C4-2B (cell line): Measurements from ENCODE around the gene CFAP91.

Experiments
- H3K27ac ChIP-seq: fragments of 450-650 bp; 2 replicates; pipeline ENCODE4 v1.5.1; 2017
- ZFX ChIP-seq: fragments of 450-650 bp; IDR thresholded peaks from 2 replicates; pipeline ENCODE4 v1.6.1; 2017
- TF ChIP-seq, protein P1 (sequence below): fragments of 450-650 bp; conservative IDR thresholded peaks from 2 replicates; pipeline ENCODE4 v1.5.1; 2017; ENCODE audit warnings: mild to moderate bottlenecking

CFAP91 gene

DNA sequence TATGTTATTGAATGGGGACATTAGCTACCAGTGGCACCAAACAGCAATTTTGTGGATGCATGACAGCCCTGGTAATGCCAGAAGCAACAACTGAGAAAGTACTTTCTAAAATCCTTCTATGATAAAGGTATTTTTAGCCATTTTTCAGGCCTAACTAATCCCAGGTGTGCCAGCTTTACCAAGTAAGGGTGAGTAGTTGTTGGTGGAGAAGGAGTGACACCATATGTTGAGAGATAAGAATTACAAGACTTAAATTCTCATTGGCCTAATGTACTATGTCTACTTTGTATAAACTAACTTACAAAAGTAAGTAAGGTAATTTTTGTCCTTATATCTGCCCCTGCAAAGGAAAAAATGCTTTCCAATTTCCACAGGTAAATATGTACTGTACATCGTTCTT lies 21.5 kb upstream of the CFAP91 start:
- H3K27ac ChIP-seq, result no peak overlapping the region

DNA sequence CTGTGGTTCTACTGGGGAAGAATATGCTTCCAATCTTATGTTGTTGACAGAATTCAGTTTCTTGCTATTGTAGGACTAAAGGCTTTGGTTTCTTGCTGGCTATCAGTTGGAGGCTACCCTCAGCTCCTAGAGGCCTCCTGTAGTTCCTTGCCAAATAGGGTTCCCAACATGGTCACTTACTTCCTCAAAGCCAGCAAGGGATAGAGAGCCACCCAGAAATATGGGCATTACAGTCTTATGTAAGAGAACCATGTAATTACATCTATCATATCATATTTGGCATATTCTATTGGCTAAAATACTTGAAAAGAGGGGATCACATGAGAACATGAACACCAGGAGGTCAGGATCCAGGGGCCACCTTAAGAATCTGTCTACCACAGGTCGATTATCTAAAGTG lies 19.4 kb upstream of the CFAP91 start:
- TF ChIP-seq ZFX, result no peak
- TF ChIP-seq, protein P1, sequence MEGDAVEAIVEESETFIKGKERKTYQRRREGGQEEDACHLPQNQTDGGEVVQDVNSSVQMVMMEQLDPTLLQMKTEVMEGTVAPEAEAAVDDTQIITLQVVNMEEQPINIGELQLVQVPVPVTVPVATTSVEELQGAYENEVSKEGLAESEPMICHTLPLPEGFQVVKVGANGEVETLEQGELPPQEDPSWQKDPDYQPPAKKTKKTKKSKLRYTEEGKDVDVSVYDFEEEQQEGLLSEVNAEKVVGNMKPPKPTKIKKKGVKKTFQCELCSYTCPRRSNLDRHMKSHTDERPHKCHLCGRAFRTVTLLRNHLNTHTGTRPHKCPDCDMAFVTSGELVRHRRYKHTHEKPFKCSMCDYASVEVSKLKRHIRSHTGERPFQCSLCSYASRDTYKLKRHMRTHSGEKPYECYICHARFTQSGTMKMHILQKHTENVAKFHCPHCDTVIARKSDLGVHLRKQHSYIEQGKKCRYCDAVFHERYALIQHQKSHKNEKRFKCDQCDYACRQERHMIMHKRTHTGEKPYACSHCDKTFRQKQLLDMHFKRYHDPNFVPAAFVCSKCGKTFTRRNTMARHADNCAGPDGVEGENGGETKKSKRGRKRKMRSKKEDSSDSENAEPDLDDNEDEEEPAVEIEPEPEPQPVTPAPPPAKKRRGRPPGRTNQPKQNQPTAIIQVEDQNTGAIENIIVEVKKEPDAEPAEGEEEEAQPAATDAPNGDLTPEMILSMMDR, result no peak
- no peak overlapping the region for H3K27ac ChIP-seq

More for the DNA sequence above, 21.5 kb upstream of the CFAP91 start:
- TF ChIP-seq, protein P1, result peak; percentile 82
- TF ChIP-seq ZFX, result no peak

DNA sequence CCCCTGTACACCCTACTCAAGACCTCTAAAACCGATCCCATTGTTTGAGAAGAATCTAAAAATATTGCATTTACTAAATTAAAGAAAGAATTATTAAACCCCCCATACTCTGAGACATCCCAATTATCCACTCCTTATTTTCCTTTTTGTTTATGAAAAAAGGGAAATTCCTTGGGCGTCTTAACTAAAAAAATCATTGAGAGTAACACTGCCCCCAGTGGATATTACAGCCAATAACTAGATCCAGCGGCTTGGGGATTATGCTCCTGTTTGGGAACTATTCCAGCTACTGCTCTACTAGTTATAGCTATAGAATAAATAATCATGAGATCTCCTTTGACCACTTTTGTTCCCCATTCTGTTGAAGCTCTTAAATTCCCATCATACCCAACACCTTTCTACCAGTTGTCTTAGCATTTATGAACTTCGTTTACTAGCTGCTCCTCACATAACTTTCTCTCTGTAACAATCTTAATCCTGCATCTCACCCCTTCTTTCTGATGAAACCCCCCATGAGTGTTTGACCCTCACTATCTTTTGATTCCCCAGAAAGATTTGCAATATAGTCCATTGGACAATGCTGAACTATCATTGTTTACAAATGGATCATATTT lies 12.7 kb upstream of the CFAP91 start:
- TF ChIP-seq ZFX, result no peak
- TF ChIP-seq, protein P1, result peak; percentile 90

DNA sequence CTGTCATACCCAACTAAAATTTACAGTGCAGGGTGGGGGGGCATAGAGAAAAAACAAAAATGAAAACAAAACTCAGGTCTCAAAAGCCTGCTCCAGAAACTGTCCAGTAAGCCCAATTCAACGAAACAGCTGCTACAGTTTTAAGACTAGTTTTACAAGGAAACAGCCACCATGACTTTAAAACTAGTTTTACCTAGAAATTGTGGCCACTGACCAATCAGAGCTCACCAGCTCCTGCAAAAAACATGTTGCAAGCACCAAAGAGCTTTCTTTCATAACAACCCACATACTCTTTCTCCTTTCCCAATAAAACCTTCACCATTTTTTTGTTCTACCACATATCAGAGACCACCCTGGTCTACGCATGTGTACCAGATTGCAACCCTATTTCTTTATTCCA lies 7.3 kb upstream of the CFAP91 start:
- TF ChIP-seq, protein P1, result no peak
- TF ChIP-seq ZFX, result no peak
- H3K27ac ChIP-seq, result no peak overlapping the region

More for the DNA sequence above, 12.7 kb upstream of the CFAP91 start:
- no peak overlapping the region for H3K27ac ChIP-seq

DNA sequence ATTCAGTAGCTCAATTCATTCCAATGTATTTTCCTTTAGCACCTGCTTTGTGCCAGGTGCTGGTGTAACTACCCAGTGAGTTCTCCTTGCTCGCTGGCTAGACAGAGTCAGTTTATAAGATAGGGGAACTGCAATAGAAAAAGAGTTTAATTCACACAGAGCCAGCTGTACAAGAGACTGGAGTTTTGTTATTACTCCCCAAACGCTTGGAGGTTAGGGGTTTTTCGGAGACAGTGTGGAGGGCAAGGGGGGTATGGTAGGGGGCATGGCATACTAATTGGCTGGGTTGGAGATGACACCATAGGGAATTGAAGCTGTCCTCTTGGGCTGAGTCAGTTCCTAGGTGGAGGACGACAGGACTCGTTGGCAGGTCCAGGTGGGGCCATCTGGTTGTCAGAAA lies 5.4 kb upstream of the CFAP91 start:
- TF ChIP-seq, protein P1, result no peak
- no peak for TF ChIP-seq ZFX
- H3K27ac ChIP-seq, result no peak overlapping the region

DNA sequence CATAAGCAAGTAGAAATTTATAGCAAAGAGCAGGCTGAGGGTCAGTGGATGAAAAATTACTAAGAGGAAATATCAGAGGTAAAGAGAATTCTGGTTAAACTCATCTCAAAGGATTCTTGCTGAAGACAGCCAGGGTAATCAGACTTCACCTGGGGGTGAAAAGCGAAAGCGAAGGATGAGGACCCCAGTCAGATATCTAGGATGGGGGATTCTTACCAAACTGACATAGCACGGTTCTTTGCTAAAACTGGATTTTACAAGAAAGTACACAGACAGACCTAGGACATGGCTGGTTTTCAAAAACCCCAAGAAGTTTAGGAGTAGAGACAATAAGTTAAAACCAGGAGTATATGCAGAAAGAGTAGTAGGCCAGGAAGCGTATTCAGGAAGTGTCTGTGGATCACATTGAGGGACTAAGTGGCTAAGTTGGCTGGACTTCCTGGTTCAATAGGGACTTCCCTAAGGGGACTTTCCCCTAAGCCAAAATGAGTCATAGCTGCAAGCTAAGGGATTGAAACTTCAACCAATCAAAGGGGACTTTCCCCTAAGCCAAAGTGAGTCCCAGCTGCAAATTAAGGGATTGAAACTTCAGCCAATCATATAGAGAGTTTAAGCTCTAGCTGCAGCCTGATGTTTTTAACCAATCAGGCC lies 2.4 kb upstream of the CFAP91 start:
- no peak for TF ChIP-seq ZFX
- TF ChIP-seq, protein P1, result no peak
- no peak overlapping the region for H3K27ac ChIP-seq

DNA sequence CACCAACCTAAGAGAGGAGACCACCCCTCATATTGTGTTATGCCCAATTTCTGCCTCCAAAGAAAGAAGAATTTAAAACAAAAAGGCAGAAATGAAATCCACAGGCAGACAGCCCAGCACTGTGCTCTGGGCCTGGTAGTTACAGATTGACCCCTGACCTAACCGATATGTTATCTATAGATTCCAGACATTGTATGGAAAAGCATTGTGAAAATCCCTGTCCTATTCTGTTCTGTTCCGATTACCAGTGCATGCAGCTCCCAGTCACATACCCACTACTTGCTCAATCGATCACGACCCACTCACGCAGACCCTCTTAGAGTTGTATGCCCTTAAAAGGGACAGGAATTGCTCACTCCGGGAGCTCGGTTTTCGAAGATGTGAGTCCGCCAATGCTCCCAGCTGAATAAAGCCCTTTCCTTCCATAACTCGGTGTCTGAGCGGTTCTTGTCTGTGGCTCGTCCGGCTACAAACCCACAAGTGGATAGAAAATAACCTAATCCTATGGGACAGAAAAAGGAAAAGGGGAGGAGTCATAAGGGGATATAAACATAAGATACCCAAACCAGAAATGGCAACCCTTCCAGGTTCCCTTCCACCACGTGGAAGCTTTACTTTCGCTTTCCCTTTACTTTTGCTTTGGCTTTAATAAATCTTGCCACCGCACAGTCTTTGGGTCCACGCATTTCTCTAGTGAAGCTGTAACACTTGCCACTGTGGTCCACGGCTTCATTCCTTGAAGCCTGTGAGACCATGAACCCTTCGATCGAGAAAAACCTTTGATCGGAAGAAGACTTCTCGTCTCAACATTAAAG lies 1.7 kb upstream of the CFAP91 start:
- H3K27ac ChIP-seq, result no peak overlapping the region
- TF ChIP-seq ZFX, result no peak
- TF ChIP-seq, protein P1, result no peak
